Neural progenitor cell (in vitro differentiated cells): ENCODE measurements around the gene GADL1. TPM values are rescaled to one million over a fixed set of nuclear protein-coding genes. Genes with fewer than 3 reads are reported as not detected.

Experiments
- DNase-seq: peaks from one replicate; pipeline ENCODE4 v3.0.0-alpha.2; 2016; ENCODE audit warnings: low spot score
- H2AFZ ChIP-seq: fragments of 200-600 bp; sonication (generic); replicated peaks from 2 replicates; pipeline ENCODE4 v1.6.1; 2016; ENCODE audit warnings: antibody characterized with exemption
- H3F3A ChIP-seq: fragments of 200-600 bp; sonication (generic); 2 replicates; pipeline ENCODE4 v1.6.1; 2016; ENCODE audit warnings: antibody characterized with exemption, low read depth
- H3K27ac ChIP-seq: fragments of 200-600 bp; sonication (generic); 2 replicates; pipeline ENCODE4 v1.5.1; 2016; ENCODE audit warnings: mild to moderate bottlenecking
- H3K27me3 ChIP-seq: fragments of 200-600 bp; sonication (generic); 2 replicates; pipeline ENCODE4 v1.6.1; 2016; ENCODE audit warnings: mild to moderate bottlenecking, moderate library complexity
- H3K36me3 ChIP-seq: fragments of 200-600 bp; sonication (generic); 2 replicates; pipeline ENCODE4 v1.5.1; 2016
- H3K4me1 ChIP-seq: fragments of 200-600 bp; sonication (generic); 2 replicates; pipeline ENCODE4 v1.6.1; 2016; ENCODE audit warnings: mixed run types
- H3K4me2 ChIP-seq: fragments of 200-600 bp; sonication (generic); 2 replicates; pipeline ENCODE4 v1.6.1; 2016
- H3K4me3 ChIP-seq: fragments of 200-600 bp; sonication (generic); 2 replicates; pipeline ENCODE4 v1.5.1; 2016
- H3K79me2 ChIP-seq: fragments of 200-600 bp; sonication (generic); 2 replicates; pipeline ENCODE4 v1.6.1; 2016; ENCODE audit warnings: low read depth
- H3K9ac ChIP-seq: fragments of 200-600 bp; sonication (generic); 2 replicates; pipeline ENCODE4 v1.6.1; 2016
- H3K9me3 ChIP-seq: fragments of 200-600 bp; sonication (generic); 2 replicates; pipeline ENCODE4 v1.5.1; 2016; ENCODE audit warnings: low read depth
- H4K20me1 ChIP-seq: fragments of 200-600 bp; sonication (generic); 2 replicates; pipeline ENCODE4 v1.6.1; 2016; ENCODE audit warnings: low read depth
- H3K27ac Mint-ChIP-seq: 3 replicates; pipeline ENCODE4 v1.8.0; 2021; ENCODE audit warnings: mixed read lengths
- H3K27me3 Mint-ChIP-seq: 2 replicates; pipeline ENCODE4 v1.8.0; 2022; ENCODE audit warnings: low read depth, mild to moderate bottlenecking, inconsistent platforms, moderate library complexity, mixed read lengths; ENCODE audit not compliant: insufficient read depth
- H3K36me3 Mint-ChIP-seq: 3 replicates; pipeline ENCODE4 v1.8.0; 2021; ENCODE audit warnings: mixed read lengths
- H3K4me1 Mint-ChIP-seq: 3 replicates; pipeline ENCODE4 v1.8.0; 2021; ENCODE audit warnings: mixed read lengths
- H3K4me3 Mint-ChIP-seq: 3 replicates; pipeline ENCODE4 v1.8.0; 2021; ENCODE audit warnings: mild to moderate bottlenecking, moderate library complexity, mixed read lengths
- H3K9me3 Mint-ChIP-seq: 3 replicates; pipeline ENCODE4 v1.8.0; 2020; ENCODE audit warnings: mixed read lengths
- CTCF ChIP-seq: fragments of 200-600 bp; sonication (generic); IDR thresholded peaks from 2 replicates; pipeline ENCODE4 v1.5.1; 2017; ENCODE audit warnings: antibody characterized with exemption, mild to moderate bottlenecking
- EZH2 ChIP-seq: fragments of 200-600 bp; sonication (generic); IDR thresholded peaks from 2 replicates; pipeline ENCODE4 v1.6.1; 2017; ENCODE audit warnings: antibody characterized with exemption, mild to moderate bottlenecking, moderate library complexity
- EZH2phosphoT487 ChIP-seq: fragments of 200-600 bp; sonication (generic); IDR thresholded peaks from 2 replicates; pipeline ENCODE4 v1.6.1; 2017; ENCODE audit warnings: antibody characterized with exemption
- total RNA-seq: library from RNA; depleted of rRNA; stranded (reverse); fragments of >200 nt; gene quantifications from 2 replicates; pipeline ENCODE4 v1.2.3, GENCODE V29; 2015; ENCODE audit warnings: low replicate concordance

GADL1 gene
- total RNA-seq, 1 donor from 2014 or later = not detected

GRCh38 chr3:30753766-30754165, 140.7 kb downstream of the GADL1 start:
- Histone ChIP-seq H3K4me2 (no peak overlapping the region), H3K4me3 (no peak overlapping the region), H3K27ac (no peak overlapping the region), H3K4me1 (peaks cover 21% of the 10 kb centered on the region), H3F3A (peaks cover 36% of the 10 kb centered on the region), H3K36me3 (no peaks in the 10 kb centered on the region), H4K20me1 (no peaks in the 10 kb centered on the region), H2AFZ (no peak overlapping the region), H3K9ac (no peak overlapping the region), H3K9me3 (no peaks in the 10 kb centered on the region), H3K79me2 (no peaks in the 10 kb centered on the region), H3K27me3 (no peaks in the 10 kb centered on the region)
- TF ChIP-seq EZH2phosphoT487 (no peak), EZH2 (no peak), CTCF (no peak)
- H3K4me1 Mint-ChIP-seq = peaks cover 15% of the 10 kb centered on the region
- no peak overlapping the region for H3K4me3 Mint-ChIP-seq
- DNase-seq = no peak
- no peaks in the 10 kb centered on the region for H3K9me3 Mint-ChIP-seq
- no peak overlapping the region for H3K27ac Mint-ChIP-seq
- peaks cover 4% of the 10 kb centered on the region for H3K27me3 Mint-ChIP-seq
- H3K36me3 Mint-ChIP-seq = no peaks in the 10 kb centered on the region

DNA sequence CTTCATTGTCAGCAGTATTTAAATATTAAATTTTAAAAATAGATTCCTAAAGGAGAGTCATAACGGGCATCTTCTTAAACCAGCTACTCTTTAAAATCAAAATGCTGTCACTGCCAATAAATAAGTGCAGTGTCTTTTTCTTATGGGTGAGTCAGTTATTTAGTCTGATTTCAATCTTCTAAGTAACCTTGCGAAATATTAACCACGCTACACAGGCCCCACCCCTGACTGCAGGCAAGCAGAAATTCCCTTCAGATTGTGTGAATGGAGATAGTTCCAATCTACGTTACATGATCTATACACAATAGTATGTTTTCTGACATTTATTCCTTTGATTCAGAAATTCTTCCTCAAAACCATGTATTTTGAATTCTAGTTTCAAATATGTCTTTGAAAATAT, 141.5 kb downstream of the GADL1 start:
- Histone ChIP-seq H3K27me3 (no peaks in the 10 kb centered on the region), H3K9me3 (no peaks in the 10 kb centered on the region), H3K9ac (no peak overlapping the region), H3K4me3 (no peak overlapping the region), H4K20me1 (no peaks in the 10 kb centered on the region), H3K4me2 (no peak overlapping the region), H3K27ac (no peak overlapping the region), H3K36me3 (no peaks in the 10 kb centered on the region), H3K4me1 (peaks cover 21% of the 10 kb centered on the region), H2AFZ (no peak overlapping the region), H3F3A (peaks cover 36% of the 10 kb centered on the region), H3K79me2 (no peaks in the 10 kb centered on the region)
- Mint-ChIP-seq H3K4me1 (peaks cover 15% of the 10 kb centered on the region), H3K27ac (no peak overlapping the region), H3K36me3 (no peaks in the 10 kb centered on the region), H3K9me3 (no peaks in the 10 kb centered on the region), H3K27me3 (peaks cover 4% of the 10 kb centered on the region), H3K4me3 (no peak overlapping the region)
- DNase-seq = no peak
- TF ChIP-seq EZH2phosphoT487 (no peak), CTCF (no peak), EZH2 (no peak)

DNA sequence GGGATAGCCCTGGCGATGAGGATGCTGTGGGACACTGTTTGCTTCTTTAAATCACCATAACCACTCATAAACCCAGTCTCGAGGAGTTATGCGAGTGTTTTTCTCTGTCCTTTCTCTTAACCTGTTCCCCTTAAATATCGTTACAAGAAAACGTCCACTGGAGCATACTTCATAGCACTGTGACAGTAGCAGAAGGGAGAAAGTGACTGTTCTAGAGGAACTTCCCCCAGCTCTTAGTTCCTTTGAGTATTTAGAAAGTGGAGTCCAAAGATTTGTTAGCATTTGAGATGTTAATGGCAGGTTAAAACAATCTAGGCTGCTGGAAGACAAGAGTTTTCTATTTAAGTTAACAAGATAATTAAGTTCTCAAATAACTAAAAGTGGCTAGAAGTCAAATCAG, 142.0 kb downstream of the GADL1 start:
- H3K4me2 ChIP-seq = no peak overlapping the region
- Mint-ChIP-seq H3K27ac (no peak overlapping the region), H3K4me1 (peaks cover 13% of the 10 kb centered on the region), H3K4me3 (no peak overlapping the region), H3K27me3 (peaks cover 4% of the 10 kb centered on the region), H3K9me3 (no peaks in the 10 kb centered on the region), H3K36me3 (no peaks in the 10 kb centered on the region)
- no peaks in the 10 kb centered on the region for H3K79me2 ChIP-seq
- H3K27me3 ChIP-seq = no peaks in the 10 kb centered on the region
- peaks cover 21% of the 10 kb centered on the region for H3K4me1 ChIP-seq
- no peak for DNase-seq
- no peaks in the 10 kb centered on the region for H3K9me3 ChIP-seq
- no peak overlapping the region for H2AFZ ChIP-seq
- H3K36me3 ChIP-seq = no peaks in the 10 kb centered on the region
- TF ChIP-seq EZH2phosphoT487 = no peak
- no peak for TF ChIP-seq EZH2
- no peak for TF ChIP-seq CTCF
- H3K4me3 ChIP-seq = no peak overlapping the region
- H3K27ac ChIP-seq = no peak overlapping the region
- no peak overlapping the region for H3K9ac ChIP-seq
- peaks cover 36% of the 10 kb centered on the region for H3F3A ChIP-seq
- H4K20me1 ChIP-seq = no peaks in the 10 kb centered on the region
